ENCODE data around the gene TEKT1. TPM values are rescaled to one million over a fixed set of nuclear protein-coding genes. Genes with fewer than 3 reads are reported as not detected.
"Not testable (repeated sequence)": the region's sequence is repeated elsewhere in the genome, so short reads cannot be mapped to it uniquely, and the experiment has no call there.

Gene TEKT1
- total RNA-seq, 1 donor = not detected

DNA sequence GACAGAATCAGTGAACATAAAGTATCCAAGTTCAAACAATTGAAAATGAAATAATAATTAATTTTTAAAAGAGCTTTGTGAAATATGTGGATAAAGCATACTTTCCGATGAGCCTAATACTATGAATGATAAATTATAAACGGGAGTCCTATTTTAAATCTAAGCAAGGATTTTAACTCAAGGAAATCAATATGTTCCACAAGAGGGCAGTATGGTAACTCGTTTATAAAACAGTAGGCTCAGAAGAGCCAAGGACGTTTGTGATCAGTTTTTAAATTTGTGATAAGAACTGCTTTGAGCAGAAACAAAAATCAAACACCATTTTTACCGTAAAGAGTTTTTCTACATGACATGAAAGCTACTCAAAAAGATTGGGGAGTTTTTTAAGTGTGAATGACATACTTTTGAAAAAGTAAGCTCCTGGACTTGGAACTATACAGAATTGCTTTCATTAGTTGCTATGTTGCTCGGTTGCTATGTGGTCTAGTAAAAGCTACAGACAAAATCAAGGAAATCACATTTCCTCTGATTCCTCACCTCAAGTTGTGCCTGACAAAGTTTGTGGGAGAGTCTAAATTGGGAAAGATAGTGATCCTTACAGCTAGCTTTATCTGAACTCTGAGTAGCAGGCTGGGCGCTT lies 11.8 kb upstream of the TEKT1 start:
- TF ChIP-seq, protein P1, sequence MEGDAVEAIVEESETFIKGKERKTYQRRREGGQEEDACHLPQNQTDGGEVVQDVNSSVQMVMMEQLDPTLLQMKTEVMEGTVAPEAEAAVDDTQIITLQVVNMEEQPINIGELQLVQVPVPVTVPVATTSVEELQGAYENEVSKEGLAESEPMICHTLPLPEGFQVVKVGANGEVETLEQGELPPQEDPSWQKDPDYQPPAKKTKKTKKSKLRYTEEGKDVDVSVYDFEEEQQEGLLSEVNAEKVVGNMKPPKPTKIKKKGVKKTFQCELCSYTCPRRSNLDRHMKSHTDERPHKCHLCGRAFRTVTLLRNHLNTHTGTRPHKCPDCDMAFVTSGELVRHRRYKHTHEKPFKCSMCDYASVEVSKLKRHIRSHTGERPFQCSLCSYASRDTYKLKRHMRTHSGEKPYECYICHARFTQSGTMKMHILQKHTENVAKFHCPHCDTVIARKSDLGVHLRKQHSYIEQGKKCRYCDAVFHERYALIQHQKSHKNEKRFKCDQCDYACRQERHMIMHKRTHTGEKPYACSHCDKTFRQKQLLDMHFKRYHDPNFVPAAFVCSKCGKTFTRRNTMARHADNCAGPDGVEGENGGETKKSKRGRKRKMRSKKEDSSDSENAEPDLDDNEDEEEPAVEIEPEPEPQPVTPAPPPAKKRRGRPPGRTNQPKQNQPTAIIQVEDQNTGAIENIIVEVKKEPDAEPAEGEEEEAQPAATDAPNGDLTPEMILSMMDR (IDR thresholded peaks at IDR 0.05; ENCODE audit: insufficient read depth, low read length) = peak; percentile 41
- DNase-seq (ENCODE audit: low read depth) = peak; percentile 75
- H3K4me3 ChIP-seq (ENCODE audit: low read depth, low read length) = no peak overlapping the region

DNA sequence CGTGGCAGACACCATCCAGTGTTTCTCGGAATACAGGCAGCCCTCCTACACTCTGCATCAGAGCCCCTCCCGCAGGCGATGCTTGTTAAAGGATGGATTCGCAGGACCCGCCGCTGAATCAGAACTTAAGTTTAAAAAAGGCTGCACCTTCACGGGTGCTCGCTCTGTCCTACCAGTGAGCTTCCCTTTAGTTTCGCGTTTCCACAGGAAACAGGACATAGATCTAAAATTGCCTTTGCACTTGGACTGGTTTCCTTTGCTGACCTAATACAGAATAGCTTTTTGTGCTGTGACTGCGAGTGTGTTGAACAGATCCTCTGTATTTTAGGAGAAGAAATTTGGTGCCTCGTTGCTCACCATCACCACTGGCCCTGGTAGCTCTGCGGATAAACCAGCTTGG lies 10.2 kb upstream of the TEKT1 start:
- H3K4me3 ChIP-seq (ENCODE audit: low read depth, low read length); DNase-seq (ENCODE audit: low read depth): not testable (repeated sequence)

DNA sequence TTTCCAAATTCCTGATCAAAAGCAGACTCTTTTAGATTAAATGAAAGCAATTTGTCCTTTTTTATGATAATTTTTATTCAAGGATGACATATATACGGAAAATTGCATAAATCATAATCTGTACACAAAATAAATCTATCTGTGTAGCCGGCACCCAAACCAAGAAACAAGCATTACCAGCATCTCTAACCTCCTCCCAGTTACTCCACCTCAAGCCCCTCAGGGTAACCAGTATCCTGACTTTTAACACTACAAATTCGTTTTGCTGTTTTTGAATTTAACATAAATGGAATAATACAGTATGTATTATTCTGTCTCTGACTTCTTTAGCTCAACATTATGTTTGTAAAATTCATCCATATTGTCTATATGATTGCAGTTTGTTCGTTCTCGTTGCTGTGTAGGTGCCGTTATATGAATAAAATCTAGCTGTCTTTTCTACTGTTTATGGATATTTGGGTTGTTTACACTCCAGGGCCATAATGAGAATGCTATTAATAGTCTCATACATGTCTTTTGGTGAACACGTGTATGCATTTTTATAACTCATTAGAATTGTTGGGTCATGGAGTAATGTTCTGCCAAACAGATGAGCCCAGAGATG lies 1.0 kb downstream of the TEKT1 start:
- H3K4me3 ChIP-seq (ENCODE audit: low read depth, low read length) = no peak overlapping the region
- DNase-seq (ENCODE audit: low read depth) = no peak
- TF ChIP-seq, protein P1 (IDR thresholded peaks at IDR 0.05; ENCODE audit: insufficient read depth, low read length) = no peak

- TF ChIP-seq, protein P1 (IDR thresholded peaks at IDR 0.05; ENCODE audit: insufficient read depth, low read length) = no peak
- peak; percentile 87 for DNase-seq (ENCODE audit: low read depth)
- H3K4me3 ChIP-seq (ENCODE audit: low read depth, low read length) = no peak overlapping the region
These were observed 8.5 kb downstream of the TEKT1 start for GRCh38 chr17:6823011-6823442.

- DNase-seq (ENCODE audit: low read depth) = no peak
- H3K4me3 ChIP-seq (ENCODE audit: low read depth, low read length) = no peak overlapping the region
- TF ChIP-seq, protein P1 (IDR thresholded peaks at IDR 0.05; ENCODE audit: insufficient read depth, low read length) = no peak
These were observed 12.6 kb downstream of the TEKT1 start for GRCh38 chr17:6818938-6819337.

DNA sequence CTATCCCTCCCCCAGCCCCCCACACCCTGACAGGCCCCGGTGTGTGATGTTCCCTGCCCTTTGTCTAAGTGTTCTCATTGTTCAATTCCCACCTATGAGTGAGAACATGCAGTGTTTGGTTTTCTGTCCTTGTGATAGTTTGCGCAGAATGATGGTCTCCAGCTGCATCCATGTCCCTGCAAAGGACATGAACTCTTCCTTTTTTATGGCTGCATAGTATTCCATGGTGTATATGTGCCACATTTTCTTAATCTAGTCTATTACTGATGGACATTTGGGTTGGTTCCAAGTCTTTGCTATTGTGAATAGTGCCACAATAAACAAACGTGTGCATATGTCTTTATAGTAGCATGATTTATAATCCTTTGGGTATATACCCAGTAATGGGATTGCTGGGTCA lies 15.2 kb downstream of the TEKT1 start:
- H3K4me3 ChIP-seq (ENCODE audit: low read depth, low read length); DNase-seq (ENCODE audit: low read depth): not testable (repeated sequence)

- TF ChIP-seq, protein P1 (IDR thresholded peaks at IDR 0.05; ENCODE audit: insufficient read depth, low read length) = no peak
- no peak for DNase-seq (ENCODE audit: low read depth)
- no peak overlapping the region for H3K4me3 ChIP-seq (ENCODE audit: low read depth, low read length)
These were observed 15.8 kb downstream of the TEKT1 start for GRCh38 chr17:6815775-6816174.

- TF ChIP-seq, protein P1 (IDR thresholded peaks at IDR 0.05; ENCODE audit: insufficient read depth, low read length) = no peak
- no peak for DNase-seq (ENCODE audit: low read depth)
- H3K4me3 ChIP-seq (ENCODE audit: low read depth, low read length) = no peak overlapping the region
These were observed 19.2 kb downstream of the TEKT1 start for GRCh38 chr17:6812295-6812694.

Data from fibroblast of the aortic adventitia (primary cell).